GM12892 (cell line): ENCODE measurements around the gene EDDM3A.
A peak's percentile ranks its signal among the peaks of the same experiment; 100 is the strongest.

Experiments
- DNase-seq: peaks from one replicate; pipeline ENCODE4 v3.0.0; 2011; ENCODE audit not compliant: insufficient read length
- FAIRE-seq: peaks from 2 replicates; lab custom pipeline; 2011; peaks lifted over from hg19 to GRCh38; lab: Jason Lieb, UNC
- POLR2A ChIP-seq: IDR thresholded peaks from 2 replicates; pipeline ENCODE4 v1.6.1; 2011; ENCODE audit warnings: low read depth, low read length, control low read depth
- POLR2AphosphoS5 ChIP-seq: IDR thresholded peaks from 2 replicates; pipeline ENCODE4 v1.6.1; 2011; ENCODE audit warnings: low read depth, low read length, control low read depth
- TAF1 ChIP-seq: IDR thresholded peaks from 2 replicates; pipeline ENCODE4 v1.6.1; 2011; ENCODE audit warnings: low read depth, mild to moderate bottlenecking, control low read depth, low read length, borderline replicate concordance

The EDDM3A gene

DNA sequence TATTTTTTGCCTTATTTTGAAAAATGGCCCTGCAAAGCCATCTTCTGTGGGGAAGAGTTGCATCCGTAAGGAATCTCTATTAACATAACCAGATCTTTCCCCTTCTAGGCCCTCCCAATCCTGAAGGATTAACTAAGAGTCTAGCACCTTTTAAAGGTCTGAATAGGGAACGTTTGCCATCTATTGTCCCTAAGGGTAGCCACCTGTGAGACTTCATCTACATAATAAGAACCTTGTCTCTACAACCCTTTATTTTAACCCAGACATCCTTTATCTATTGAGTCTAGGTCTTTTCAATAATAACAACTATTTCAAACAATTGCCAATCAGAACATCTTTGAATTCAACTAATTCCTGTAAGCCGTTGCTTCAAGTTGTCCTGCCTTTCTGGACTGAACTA is 27.0 kb downstream of the EDDM3A start:
- FAIRE-seq (no peak), DNase-seq (no peak)
- TF ChIP-seq POLR2A (no peak), POLR2AphosphoS5 (no peak), TAF1 (no peak)

DNA sequence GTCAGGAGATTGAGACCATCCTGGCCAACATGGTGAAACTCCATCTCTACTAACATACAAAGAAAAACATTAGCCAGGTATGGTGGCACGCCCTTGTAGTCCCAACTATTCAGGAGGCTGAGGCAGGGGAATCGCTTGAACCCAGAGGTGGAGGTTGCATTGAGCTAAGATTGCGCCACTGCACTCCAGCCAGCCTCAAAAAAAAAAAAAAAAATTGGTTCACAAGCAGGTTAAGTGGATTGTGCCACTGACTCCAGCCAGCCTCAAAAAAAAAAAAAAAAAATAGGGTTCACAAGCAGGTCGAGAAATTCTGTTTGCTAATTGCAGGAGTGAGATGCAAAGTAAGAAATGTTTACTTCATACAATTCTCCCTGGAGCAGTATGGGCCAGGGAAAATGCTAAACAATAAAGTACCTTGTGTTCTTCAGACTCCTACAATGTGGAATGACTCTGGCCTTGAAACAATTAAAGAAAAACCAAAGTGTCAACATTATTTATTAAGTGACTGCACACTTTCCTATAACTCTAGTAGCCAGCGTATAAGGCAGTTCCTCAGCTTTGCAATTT is 28.7 kb downstream of the EDDM3A start:
- TF ChIP-seq POLR2A, result no peak
- TF ChIP-seq POLR2AphosphoS5, result no peak
- TF ChIP-seq TAF1, result no peak
- no peak for FAIRE-seq
- DNase-seq, result no peak

DNA sequence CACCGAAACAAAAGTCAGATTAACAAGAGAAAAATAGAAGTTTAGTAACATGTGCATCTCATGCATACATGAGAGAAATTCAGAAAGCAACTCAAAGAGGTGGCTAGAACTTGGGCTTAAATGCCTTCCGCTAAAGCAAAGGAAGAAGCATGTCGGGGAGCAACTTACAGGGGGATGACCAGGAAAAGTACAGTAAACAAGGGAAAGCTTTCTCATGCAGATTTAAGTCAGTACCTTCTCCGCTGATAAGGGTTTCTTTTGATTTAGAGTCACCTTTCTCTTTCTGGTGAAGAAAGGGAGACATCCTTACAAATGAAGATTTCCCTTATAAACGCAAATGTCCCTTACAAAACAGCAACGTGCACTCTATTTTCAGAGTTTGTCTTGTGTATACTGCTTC is 29.4 kb downstream of the EDDM3A start:
- DNase-seq (no peak), FAIRE-seq (no peak)
- TF ChIP-seq POLR2AphosphoS5 (no peak), TAF1 (no peak), POLR2A (no peak)

GRCh38 chr14:20775901-20776300 is 30.2 kb downstream of the EDDM3A start:
- DNase-seq, result no peak
- no peak for FAIRE-seq

GRCh38 chr14:20781803-20782202 is 36.1 kb downstream of the EDDM3A start:
- DNase-seq, result no peak
- peak; percentile 94 for FAIRE-seq

More at GRCh38 chr14:20775901-20776300, 30.2 kb downstream of the EDDM3A start:
- TF ChIP-seq POLR2A (no peak), TAF1 (no peak), POLR2AphosphoS5 (no peak)

GRCh38 chr14:20782280-20782890 is 36.7 kb downstream of the EDDM3A start:
- TF ChIP-seq POLR2A (no peak), POLR2AphosphoS5 (no peak), TAF1 (no peak)
- no peak for DNase-seq
- no peak for FAIRE-seq

More at GRCh38 chr14:20781803-20782202, 36.1 kb downstream of the EDDM3A start:
- TF ChIP-seq POLR2A, result 0 out of 2 replicates have a peak, but pooled peaks have one; percentile 28
- TF ChIP-seq POLR2AphosphoS5, result no peak; the same call in 1 of the 2 replicates

- no peak for FAIRE-seq
- no peak for TF ChIP-seq TAF1
- no peak for TF ChIP-seq POLR2AphosphoS5
- TF ChIP-seq POLR2A, result no peak
- DNase-seq, result no peak
Measured at GRCh38 chr14:20787025-20787424, 41.3 kb downstream of the EDDM3A start.

GRCh38 chr14:20789230-20789813 is 43.6 kb downstream of the EDDM3A start:
- FAIRE-seq (no peak), DNase-seq (no peak)
- TF ChIP-seq POLR2A, result no peak
- TF ChIP-seq POLR2AphosphoS5, result no peak
- TF ChIP-seq TAF1, result no peak

DNA sequence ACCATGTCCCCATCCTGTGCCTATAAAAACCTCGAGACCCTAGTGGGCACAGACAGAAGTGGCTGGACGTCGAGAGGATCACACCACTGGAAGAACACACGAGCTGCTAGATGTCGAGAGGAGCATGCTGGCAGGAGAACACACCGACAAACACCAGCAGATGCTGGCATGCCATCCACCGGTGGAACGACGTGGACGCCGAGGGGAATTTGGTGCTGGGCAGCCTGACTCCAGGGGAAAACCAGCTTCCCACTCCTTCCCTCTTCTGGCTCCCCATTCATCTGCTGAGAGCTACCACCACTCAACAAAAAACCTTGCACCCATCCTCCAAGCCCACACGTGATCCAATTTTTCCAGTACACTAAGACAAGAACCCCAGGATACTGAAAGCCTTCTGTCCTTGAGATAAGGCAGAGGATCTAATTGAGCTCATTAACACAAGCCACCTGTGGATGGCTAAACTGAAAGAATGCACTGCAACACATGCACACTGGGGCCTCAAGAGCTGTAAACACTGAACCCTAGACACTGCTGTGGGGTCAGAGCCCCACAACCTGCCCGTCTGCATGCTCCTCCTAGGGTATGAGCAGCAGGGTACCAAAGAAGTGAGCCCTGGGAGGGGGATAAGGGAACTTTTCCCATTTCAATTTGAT is 44.9 kb downstream of the EDDM3A start:
- no peak for DNase-seq
- no peak for FAIRE-seq
- no peak for TF ChIP-seq POLR2AphosphoS5
- no peak for TF ChIP-seq POLR2A
- TF ChIP-seq TAF1, result no peak

GRCh38 chr14:20791187-20791586 is 45.5 kb downstream of the EDDM3A start:
- TF ChIP-seq TAF1 (no peak), POLR2A (no peak), POLR2AphosphoS5 (no peak)
- FAIRE-seq (no peak), DNase-seq (no peak)

GRCh38 chr14:20791597-20791996 is 45.9 kb downstream of the EDDM3A start:
- DNase-seq (no peak), FAIRE-seq (no peak)
- TF ChIP-seq POLR2AphosphoS5, result no peak
- no peak for TF ChIP-seq TAF1
- no peak for TF ChIP-seq POLR2A
